A673 (cell line): ENCODE results near the gene MSANTD4. TPM values are rescaled to one million over a fixed set of nuclear protein-coding genes. Genes with fewer than 3 reads are reported as not detected.

Experiments used
- BruUV-seq: library from RNA; stranded (reverse); fragments of 400-500 nt; replicated peaks from 2 replicates; lab custom pipeline; 2021; lab: Mats Ljungman, UMichigan
- CTCF ChIA-PET: fragments of 300-600 bp; sonication (Branson Sonifier 250); formaldehyde crosslinking; loops from one replicate; lab custom pipeline; 2022; ENCODE audit warnings: antibody characterized with exemption; lab: Charles Lee
- POLR2A ChIA-PET: fragments of 300-600 bp; sonication (Branson Sonifier 250); formaldehyde crosslinking; loops from one replicate; lab custom pipeline; 2022; ENCODE audit warnings: antibody characterized with exemption; ENCODE audit not compliant: low non-redundant PET; lab: Charles Lee
- DNase-seq: peaks from one replicate; pipeline ENCODE4 v3.0.0-alpha.2; 2015; ENCODE audit warnings: low spot score
- H3K27ac ChIP-seq: fragments of 200-600 bp; sonication (generic); 2 replicates; pipeline ENCODE4 v1.5.1; 2016; ENCODE audit warnings: mixed run types, low read depth, mild to moderate bottlenecking, mixed read lengths, antibody characterized with exemption, low read length; ENCODE audit not compliant: poor library complexity, severe bottlenecking
- H3K27me3 ChIP-seq: fragments of 200-600 bp; sonication (generic); replicated peaks from 2 replicates; pipeline ENCODE4 v1.6.1; 2017; ENCODE audit warnings: mixed run types, low read depth, mild to moderate bottlenecking, mixed read lengths, antibody characterized with exemption, low read length; ENCODE audit not compliant: insufficient read depth, poor library complexity
- H3K36me3 ChIP-seq: fragments of 200-600 bp; sonication (generic); 2 replicates; pipeline ENCODE4 v1.6.1; 2016; ENCODE audit warnings: mixed run types, mild to moderate bottlenecking, mixed read lengths, antibody characterized with exemption, low read length; ENCODE audit not compliant: insufficient read depth, poor library complexity, severe bottlenecking
- H3K4me1 ChIP-seq: fragments of 200-600 bp; sonication (generic); 2 replicates; pipeline ENCODE4 v1.6.1; 2017; ENCODE audit warnings: mixed run types, mild to moderate bottlenecking, mixed read lengths, antibody characterized with exemption, low read length; ENCODE audit not compliant: insufficient read depth, poor library complexity, severe bottlenecking
- H3K4me3 ChIP-seq: fragments of 200-600 bp; sonication (generic); 2 replicates; pipeline ENCODE4 v1.5.1; 2016; ENCODE audit warnings: low read depth, mixed run types, mild to moderate bottlenecking, mixed read lengths, low read length; ENCODE audit not compliant: poor library complexity, severe bottlenecking
- H3K9me3 ChIP-seq: fragments of 200-600 bp; sonication (generic); 2 replicates; pipeline ENCODE4 v1.6.1; 2016; ENCODE audit warnings: mixed run types, low read depth, mild to moderate bottlenecking, mixed read lengths, antibody characterized with exemption, low read length; ENCODE audit not compliant: poor library complexity, severe bottlenecking
- CTCF ChIP-seq: fragments of 300-800, 200-600 bp; sonication (generic); conservative IDR thresholded peaks from 2 replicates; pipeline ENCODE4 v1.5.1; 2017; ENCODE audit warnings: low read depth, mild to moderate bottlenecking, antibody characterized with exemption, low read length, moderate library complexity, mixed read lengths
- EZH2 ChIP-seq: fragments of 200-600 bp; sonication (generic); IDR thresholded peaks from 2 replicates; pipeline ENCODE4 v1.6.1; 2017; ENCODE audit warnings: borderline replicate concordance, low read depth, mild to moderate bottlenecking, mixed read lengths, antibody characterized with exemption, low read length; ENCODE audit not compliant: poor library complexity, severe bottlenecking
- intact Hi-C: fragments of 100-400 bp; cut with micrococcal nuclease; formaldehyde crosslinking; loops from one replicate; pipeline ENCODE4 v1.10.0; 2022; ENCODE audit not compliant: unreplicated experiment
- total RNA-seq: library from RNA; stranded (reverse); gene quantifications from 2 replicates; pipeline ENCODE4 v1.2.3, GENCODE V29; 2021

MSANTD4 gene
- total RNA-seq, 1 experiment from 2014 or later = 27.7 TPM

GRCh38 chr11:105989124-105989523 is 32.9 kb downstream of the MSANTD4 start:
- ChIA-PET CTCF (no interaction called here), POLR2A (no interaction called here)
- H3K9me3 ChIP-seq = no peaks in the 10 kb centered on the region
- no peak for DNase-seq
- no peaks in the 10 kb centered on the region for H3K27me3 ChIP-seq
- TF ChIP-seq EZH2 = no peak
- no peak overlapping the region for H3K27ac ChIP-seq
- no peaks in the 10 kb centered on the region for H3K4me1 ChIP-seq
- H3K36me3 ChIP-seq = no peaks in the 10 kb centered on the region
- H3K4me3 ChIP-seq = no peak overlapping the region
- intact Hi-C loops = no loop called here
- no TSS peak for BruUV-seq

GRCh38 chr11:105988197-105988596 is 33.8 kb downstream of the MSANTD4 start:
- no peak for DNase-seq
- Histone ChIP-seq H3K9me3 (no peaks in the 10 kb centered on the region), H3K27ac (no peak overlapping the region), H3K36me3 (no peaks in the 10 kb centered on the region), H3K27me3 (no peaks in the 10 kb centered on the region), H3K4me1 (no peaks in the 10 kb centered on the region), H3K4me3 (no peak overlapping the region)
- ChIA-PET POLR2A (no interaction called here), CTCF (no interaction called here)
- no TSS peak for BruUV-seq
- TF ChIP-seq EZH2 = no peak
- TF ChIP-seq CTCF = no peak
- intact Hi-C loops = no loop called here

GRCh38 chr11:105986554-105986953 is 35.5 kb downstream of the MSANTD4 start:
- CTCF ChIA-PET = no interaction called here

More at GRCh38 chr11:105986554-105986953, 35.5 kb downstream of the MSANTD4 start:
- intact Hi-C loops = no loop called here
- no peak overlapping the region for H3K4me3 ChIP-seq
- BruUV-seq = no TSS peak
- no peak overlapping the region for H3K27ac ChIP-seq
- no peaks in the 10 kb centered on the region for H3K27me3 ChIP-seq
- no peaks in the 10 kb centered on the region for H3K4me1 ChIP-seq
- H3K9me3 ChIP-seq = no peaks in the 10 kb centered on the region
- no peaks in the 10 kb centered on the region for H3K36me3 ChIP-seq
- no peak for DNase-seq
- no peak for TF ChIP-seq EZH2
- TF ChIP-seq CTCF = no peak
- POLR2A ChIA-PET = no interaction called here
